ENCODE results near the gene ARHGEF37. TPM values are rescaled to one million over a fixed set of nuclear protein-coding genes. Genes with fewer than 3 reads are reported as not detected.
"Not testable (repeated sequence)": the region's sequence is repeated elsewhere in the genome, so short reads cannot be mapped to it uniquely, and the experiment has no call there.

ARHGEF37 gene
- total and polyA plus RNA-seq, 2 donors (not counting 1 experiment from before 2014, with no cell fraction given), result 0.31 to 5.3 TPM

GRCh38 chr5:149666212-149666852 is 85.0 kb downstream of the ARHGEF37 start:
- Histone ChIP-seq H3K79me2 (ENCODE audit: control insufficient read depth, insufficient read depth, low read length) (no peaks in the 10 kb centered on the region), H3K27ac (ENCODE audit: insufficient read depth, low read length) (no peak overlapping the region), H3K4me3 (replicated peaks in 1 of 4; ENCODE audit: control extremely low read depth in 1 of 4, insufficient read depth in 1 of 4, low read depth in 3 of 4, low read length in 4 of 4) (no peak overlapping the region), H4K20me1 (ENCODE audit: control insufficient read depth, extremely low read depth, insufficient read depth, low read length) (no peaks in the 10 kb centered on the region), H3K27me3 (ENCODE audit: control insufficient read depth, insufficient read depth, low read length) (no peaks in the 10 kb centered on the region), H3K9me3 (ENCODE audit: control insufficient read depth, insufficient read depth, low read depth, low read length) (no peaks in the 10 kb centered on the region), H3K4me2 (ENCODE audit: extremely low read depth, insufficient read depth, low read length) (no peak overlapping the region), H3K4me1 (ENCODE audit: control insufficient read depth, extremely low read depth, insufficient read depth, low read length) (no peaks in the 10 kb centered on the region), H3K9ac (ENCODE audit: insufficient read depth, low read length) (no peak overlapping the region), H3K36me3 (ENCODE audit: control insufficient read depth, insufficient read depth, low read length) (no peaks in the 10 kb centered on the region), H2AFZ (ENCODE audit: low read length) (no peak overlapping the region)
- no peak for TF ChIP-seq EZH2 (IDR thresholded peaks at IDR 0.05; ENCODE audit: low read length, missing control alignments)
- TF ChIP-seq, protein P1, sequence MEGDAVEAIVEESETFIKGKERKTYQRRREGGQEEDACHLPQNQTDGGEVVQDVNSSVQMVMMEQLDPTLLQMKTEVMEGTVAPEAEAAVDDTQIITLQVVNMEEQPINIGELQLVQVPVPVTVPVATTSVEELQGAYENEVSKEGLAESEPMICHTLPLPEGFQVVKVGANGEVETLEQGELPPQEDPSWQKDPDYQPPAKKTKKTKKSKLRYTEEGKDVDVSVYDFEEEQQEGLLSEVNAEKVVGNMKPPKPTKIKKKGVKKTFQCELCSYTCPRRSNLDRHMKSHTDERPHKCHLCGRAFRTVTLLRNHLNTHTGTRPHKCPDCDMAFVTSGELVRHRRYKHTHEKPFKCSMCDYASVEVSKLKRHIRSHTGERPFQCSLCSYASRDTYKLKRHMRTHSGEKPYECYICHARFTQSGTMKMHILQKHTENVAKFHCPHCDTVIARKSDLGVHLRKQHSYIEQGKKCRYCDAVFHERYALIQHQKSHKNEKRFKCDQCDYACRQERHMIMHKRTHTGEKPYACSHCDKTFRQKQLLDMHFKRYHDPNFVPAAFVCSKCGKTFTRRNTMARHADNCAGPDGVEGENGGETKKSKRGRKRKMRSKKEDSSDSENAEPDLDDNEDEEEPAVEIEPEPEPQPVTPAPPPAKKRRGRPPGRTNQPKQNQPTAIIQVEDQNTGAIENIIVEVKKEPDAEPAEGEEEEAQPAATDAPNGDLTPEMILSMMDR (conservative IDR thresholded peaks at IDR 0.05 in 1 of 2, IDR thresholded peaks at IDR 0.05 in 1 of 2; ENCODE audit: low read depth in 1 of 2, low read length in 2 of 2), result no peak
- DNase-seq (ENCODE audit: low read depth in 2 of 2), result peak; percentile 17 to 38

- no peaks in the 10 kb centered on the region for H3K4me1 ChIP-seq (ENCODE audit: control insufficient read depth, extremely low read depth, insufficient read depth, low read length)
- H3K9me3 ChIP-seq (ENCODE audit: control insufficient read depth, insufficient read depth, low read depth, low read length), result no peaks in the 10 kb centered on the region
- H3K27me3 ChIP-seq (ENCODE audit: control insufficient read depth, insufficient read depth, low read length), result no peaks in the 10 kb centered on the region
- no peak overlapping the region for H3K9ac ChIP-seq (ENCODE audit: insufficient read depth, low read length)
- no peak overlapping the region for H3K4me3 ChIP-seq (replicated peaks in 1 of 4; ENCODE audit: control extremely low read depth in 1 of 4, insufficient read depth in 1 of 4, low read depth in 3 of 4, low read length in 4 of 4)
- no peaks in the 10 kb centered on the region for H3K36me3 ChIP-seq (ENCODE audit: control insufficient read depth, insufficient read depth, low read length)
- no peak overlapping the region for H3K27ac ChIP-seq (ENCODE audit: insufficient read depth, low read length)
- TF ChIP-seq, protein P1 (conservative IDR thresholded peaks at IDR 0.05 in 1 of 2, IDR thresholded peaks at IDR 0.05 in 1 of 2; ENCODE audit: low read depth in 1 of 2, low read length in 2 of 2), result peak; percentile 68 to 80
- no peak for TF ChIP-seq EZH2 (IDR thresholded peaks at IDR 0.05; ENCODE audit: low read length, missing control alignments)
- no peak overlapping the region for H3K4me2 ChIP-seq (ENCODE audit: extremely low read depth, insufficient read depth, low read length)
- DNase-seq (ENCODE audit: low read depth in 2 of 2), result peak in 1 of 2 donors; percentile 29
- no peak overlapping the region for H2AFZ ChIP-seq (ENCODE audit: low read length)
- no peaks in the 10 kb centered on the region for H4K20me1 ChIP-seq (ENCODE audit: control insufficient read depth, extremely low read depth, insufficient read depth, low read length)
- no peaks in the 10 kb centered on the region for H3K79me2 ChIP-seq (ENCODE audit: control insufficient read depth, insufficient read depth, low read length)
Measured at GRCh38 chr5:149667084-149667828, 86.0 kb downstream of the ARHGEF37 start.

- no peaks in the 10 kb centered on the region for H3K27me3 ChIP-seq (ENCODE audit: control insufficient read depth, insufficient read depth, low read length)
- TF ChIP-seq, protein P1 (conservative IDR thresholded peaks at IDR 0.05 in 1 of 2, IDR thresholded peaks at IDR 0.05 in 1 of 2; ENCODE audit: low read depth in 1 of 2, low read length in 2 of 2), result no peak
- TF ChIP-seq EZH2 (IDR thresholded peaks at IDR 0.05; ENCODE audit: low read length, missing control alignments), result no peak
- no peak overlapping the region for H3K9ac ChIP-seq (ENCODE audit: insufficient read depth, low read length)
- H3K4me2 ChIP-seq (ENCODE audit: extremely low read depth, insufficient read depth, low read length), result no peak overlapping the region
- H4K20me1 ChIP-seq (ENCODE audit: control insufficient read depth, extremely low read depth, insufficient read depth, low read length), result no peaks in the 10 kb centered on the region
- DNase-seq (ENCODE audit: low read depth in 2 of 2), result no peak
- no peaks in the 10 kb centered on the region for H3K9me3 ChIP-seq (ENCODE audit: control insufficient read depth, insufficient read depth, low read depth, low read length)
- H3K4me3 ChIP-seq (replicated peaks in 1 of 4; ENCODE audit: control extremely low read depth in 1 of 4, insufficient read depth in 1 of 4, low read depth in 3 of 4, low read length in 4 of 4), result no peak overlapping the region
- no peaks in the 10 kb centered on the region for H3K79me2 ChIP-seq (ENCODE audit: control insufficient read depth, insufficient read depth, low read length)
- no peaks in the 10 kb centered on the region for H3K36me3 ChIP-seq (ENCODE audit: control insufficient read depth, insufficient read depth, low read length)
- no peaks in the 10 kb centered on the region for H3K4me1 ChIP-seq (ENCODE audit: control insufficient read depth, extremely low read depth, insufficient read depth, low read length)
- H2AFZ ChIP-seq (ENCODE audit: low read length), result no peak overlapping the region
- no peak overlapping the region for H3K27ac ChIP-seq (ENCODE audit: insufficient read depth, low read length)
Measured at GRCh38 chr5:149667829-149668330, 86.6 kb downstream of the ARHGEF37 start.

- H3K36me3 ChIP-seq (ENCODE audit: control insufficient read depth, insufficient read depth, low read length); H3K79me2 ChIP-seq (ENCODE audit: control insufficient read depth, insufficient read depth, low read length); H3K4me2 ChIP-seq (ENCODE audit: extremely low read depth, insufficient read depth, low read length); H3K4me3 ChIP-seq (replicated peaks in 1 of 4; ENCODE audit: control extremely low read depth in 1 of 4, insufficient read depth in 1 of 4, low read depth in 3 of 4, low read length in 4 of 4); H3K9me3 ChIP-seq (ENCODE audit: control insufficient read depth, insufficient read depth, low read depth, low read length); H3K27me3 ChIP-seq (ENCODE audit: control insufficient read depth, insufficient read depth, low read length); H3K4me1 ChIP-seq (ENCODE audit: control insufficient read depth, extremely low read depth, insufficient read depth, low read length); DNase-seq (ENCODE audit: low read depth in 2 of 2); H4K20me1 ChIP-seq (ENCODE audit: control insufficient read depth, extremely low read depth, insufficient read depth, low read length); H3K9ac ChIP-seq (ENCODE audit: insufficient read depth, low read length); H2AFZ ChIP-seq (ENCODE audit: low read length); H3K27ac ChIP-seq (ENCODE audit: insufficient read depth, low read length): not testable (repeated sequence)
Measured at GRCh38 chr5:149669273-149669672, 88.0 kb downstream of the ARHGEF37 start.

Data from fibroblast of lung (primary cell).